HS-27A (cell line): ENCODE data around the gene STK33.

Source experiments
- DNase-seq: peaks from one replicate; pipeline ENCODE4 v3.0.0-alpha.2; 2012; ENCODE audit warnings: low read depth, missing footprints

Gene STK33

GRCh38 chr11:8372641-8373381 is 221.2 kb downstream of the STK33 start:
- no peak for DNase-seq

DNA sequence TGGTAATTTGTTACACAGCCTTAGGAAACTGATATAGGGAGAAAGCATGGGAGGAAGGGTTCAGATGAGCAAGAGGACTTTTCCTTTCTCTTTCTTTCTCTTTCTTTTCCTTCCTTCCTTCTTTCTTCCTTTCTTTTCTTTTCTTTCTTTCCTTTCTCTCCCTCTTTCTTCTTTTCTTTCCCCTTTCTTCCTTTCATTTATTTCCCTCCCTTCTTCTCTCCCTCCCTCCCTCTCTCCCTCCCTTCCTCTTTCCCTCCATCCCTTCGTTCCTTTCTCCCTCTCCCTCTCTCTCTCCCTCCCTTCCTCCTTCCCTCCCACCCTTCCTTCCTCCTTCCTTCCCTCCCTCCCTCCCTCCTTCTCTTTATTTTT is 222.5 kb downstream of the STK33 start:
- no peak for DNase-seq

GRCh38 chr11:8370812-8371515 is 223.1 kb downstream of the STK33 start:
- no peak for DNase-seq

DNA sequence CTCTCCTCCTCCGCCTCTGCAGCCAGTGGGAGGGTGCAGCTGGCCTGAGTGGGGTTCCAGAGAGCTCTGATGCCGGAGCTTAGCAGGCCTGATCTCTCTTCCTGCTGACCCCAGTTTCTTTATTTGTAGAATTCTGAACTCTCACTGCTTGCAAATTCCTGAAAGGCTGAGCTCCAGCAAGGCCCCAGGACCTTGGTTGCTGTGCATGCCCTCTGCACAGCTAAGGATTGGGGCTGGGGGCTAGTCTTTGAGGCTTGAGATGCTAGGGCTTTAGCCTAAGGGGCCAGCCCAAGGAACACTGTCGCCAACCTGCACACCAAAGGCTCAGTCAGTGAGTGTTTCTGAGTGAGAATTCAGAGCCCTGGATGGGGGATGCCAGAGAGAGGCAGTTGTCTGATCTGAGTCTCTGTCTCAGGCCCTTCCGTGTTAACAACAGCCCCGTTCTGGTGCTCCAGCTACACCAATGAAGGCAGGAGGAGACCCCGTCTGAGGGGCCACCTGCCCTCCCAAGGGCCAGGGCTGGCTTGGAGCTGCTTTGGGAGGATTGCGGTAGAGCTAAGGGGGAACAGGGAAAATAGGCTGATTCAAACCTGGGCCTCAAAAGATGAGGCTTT is 224.3 kb downstream of the STK33 start:
- no peak for DNase-seq

DNA sequence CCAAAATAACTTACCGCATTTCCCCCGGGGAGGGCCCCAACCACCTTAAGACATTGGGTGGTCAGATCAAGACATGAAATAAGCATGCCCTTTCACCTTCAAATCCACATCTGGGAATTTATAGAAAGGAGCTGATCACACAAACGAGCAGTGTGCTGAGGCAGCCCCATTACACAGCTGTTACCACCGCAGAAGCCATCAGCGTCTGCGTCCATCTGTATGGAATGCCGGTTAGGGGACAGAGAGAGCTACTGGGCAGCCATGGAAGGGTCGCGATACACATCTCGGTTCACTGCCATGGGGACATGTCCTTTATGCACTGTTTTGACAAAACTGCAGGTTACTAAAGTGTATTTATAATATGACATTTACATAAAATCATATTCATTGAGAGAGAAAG is 225.3 kb downstream of the STK33 start:
- no peak for DNase-seq

- no peak for DNase-seq
Observed at GRCh38 chr11:8368194-8368593, 225.8 kb downstream of the STK33 start.

- no peak for DNase-seq
Observed at GRCh38 chr11:8366316-8366715, 227.7 kb downstream of the STK33 start.

DNA sequence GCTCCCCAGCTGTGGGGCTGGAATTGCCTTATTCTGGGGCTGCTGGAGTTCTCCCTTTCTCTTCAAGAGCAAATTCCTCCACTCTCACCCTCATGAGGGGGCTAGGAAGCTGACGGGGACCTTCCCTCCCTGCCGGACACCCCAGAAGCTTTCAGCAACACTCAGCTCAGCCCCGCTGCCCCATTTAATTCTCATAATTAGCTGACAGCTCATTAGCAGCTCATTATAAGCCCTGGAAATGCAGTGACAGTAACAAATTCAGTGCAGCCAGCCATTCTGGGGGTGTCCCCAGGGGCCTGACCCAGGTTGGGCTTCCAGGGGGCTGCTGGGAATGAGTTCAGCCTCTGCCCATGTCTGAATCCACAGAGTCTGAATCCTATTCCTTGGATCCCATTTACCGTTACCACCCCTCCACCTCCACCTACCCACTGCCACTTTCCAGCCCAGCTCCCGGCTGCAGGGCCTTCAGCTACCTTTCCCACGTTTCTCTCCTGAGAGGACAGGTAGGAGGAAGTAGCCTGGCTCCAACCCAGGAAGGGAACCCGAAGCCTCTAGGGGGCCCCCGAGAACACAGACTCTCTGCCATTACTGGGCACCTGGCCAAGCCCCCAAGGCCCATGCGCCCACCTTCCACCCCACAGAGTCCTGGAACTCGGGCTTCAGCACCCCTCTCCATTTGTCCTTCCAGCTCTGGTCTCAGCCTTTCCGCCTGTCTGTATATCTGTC is 228.6 kb downstream of the STK33 start:
- DNase-seq: no peak

- DNase-seq: no peak
Observed at GRCh38 chr11:8363921-8364320, 230.1 kb downstream of the STK33 start.

DNA sequence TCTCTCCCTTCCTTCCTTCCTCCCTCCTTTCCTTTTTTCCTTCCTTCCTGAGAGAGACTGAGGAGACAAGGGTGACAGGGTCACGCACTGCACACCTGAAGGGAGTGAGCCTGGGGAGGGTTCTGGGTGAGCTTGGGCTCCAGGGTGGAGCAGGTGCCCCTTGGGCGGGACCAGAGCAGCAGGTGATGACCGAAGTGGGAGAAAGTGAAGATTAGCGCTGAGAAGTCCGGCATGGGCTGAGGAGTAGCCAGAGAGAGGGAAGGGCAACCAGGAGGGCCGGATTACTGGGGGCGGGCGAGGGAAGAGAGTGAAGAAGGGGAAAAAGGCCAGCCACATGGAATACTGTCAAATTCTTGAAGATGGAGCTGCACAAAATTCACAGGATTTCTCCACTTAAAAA is 231.1 kb downstream of the STK33 start:
- no peak for DNase-seq

DNA sequence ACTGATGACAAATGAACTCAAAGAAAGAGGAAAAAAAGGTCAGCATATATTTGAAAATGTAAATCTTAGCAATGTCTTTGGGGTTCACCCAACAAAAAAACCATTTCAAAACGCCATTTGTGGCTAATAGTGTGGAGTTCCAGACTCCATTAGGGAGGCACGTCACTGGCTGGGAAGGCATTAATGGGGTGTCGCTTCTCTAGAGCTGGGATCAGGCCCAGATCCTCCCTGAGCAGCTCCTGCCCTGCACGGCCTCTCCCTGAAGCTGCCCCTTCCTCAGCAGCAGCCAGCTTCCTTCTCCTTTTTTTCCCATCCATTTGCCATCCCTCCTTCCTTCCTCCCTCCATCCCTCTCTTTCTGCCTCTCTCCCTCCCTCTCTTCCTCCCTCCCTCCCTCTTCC is 231.5 kb downstream of the STK33 start:
- no peak for DNase-seq

DNA sequence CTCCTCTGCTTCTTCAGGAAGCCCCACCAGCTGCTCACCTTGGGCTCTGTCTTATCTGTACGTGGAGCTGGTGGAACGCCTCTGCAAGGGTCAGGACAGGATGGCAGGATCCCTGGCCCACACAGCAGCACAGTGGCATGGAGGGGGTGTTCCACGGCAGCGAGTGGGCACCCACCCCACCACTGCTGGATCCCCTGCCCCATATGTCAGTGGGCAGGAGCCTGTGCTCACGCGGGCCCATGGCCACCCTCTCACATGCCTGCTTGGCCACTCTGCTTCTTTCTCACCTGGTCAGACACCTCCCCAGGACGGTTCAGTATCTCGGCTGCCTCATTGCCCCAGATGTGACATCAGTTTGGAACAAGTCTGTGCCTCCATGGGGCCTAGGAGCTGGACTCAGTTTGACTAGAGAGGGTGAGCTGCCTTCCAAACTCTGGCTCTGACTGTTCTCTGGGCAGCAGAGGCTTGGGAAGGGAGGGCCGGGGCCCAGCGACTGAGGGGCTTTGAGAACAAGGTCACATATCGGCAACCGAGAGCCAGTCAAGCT is 232.3 kb downstream of the STK33 start:
- DNase-seq: no peak

GRCh38 chr11:8361206-8361605 is 232.8 kb downstream of the STK33 start:
- DNase-seq: no peak

DNA sequence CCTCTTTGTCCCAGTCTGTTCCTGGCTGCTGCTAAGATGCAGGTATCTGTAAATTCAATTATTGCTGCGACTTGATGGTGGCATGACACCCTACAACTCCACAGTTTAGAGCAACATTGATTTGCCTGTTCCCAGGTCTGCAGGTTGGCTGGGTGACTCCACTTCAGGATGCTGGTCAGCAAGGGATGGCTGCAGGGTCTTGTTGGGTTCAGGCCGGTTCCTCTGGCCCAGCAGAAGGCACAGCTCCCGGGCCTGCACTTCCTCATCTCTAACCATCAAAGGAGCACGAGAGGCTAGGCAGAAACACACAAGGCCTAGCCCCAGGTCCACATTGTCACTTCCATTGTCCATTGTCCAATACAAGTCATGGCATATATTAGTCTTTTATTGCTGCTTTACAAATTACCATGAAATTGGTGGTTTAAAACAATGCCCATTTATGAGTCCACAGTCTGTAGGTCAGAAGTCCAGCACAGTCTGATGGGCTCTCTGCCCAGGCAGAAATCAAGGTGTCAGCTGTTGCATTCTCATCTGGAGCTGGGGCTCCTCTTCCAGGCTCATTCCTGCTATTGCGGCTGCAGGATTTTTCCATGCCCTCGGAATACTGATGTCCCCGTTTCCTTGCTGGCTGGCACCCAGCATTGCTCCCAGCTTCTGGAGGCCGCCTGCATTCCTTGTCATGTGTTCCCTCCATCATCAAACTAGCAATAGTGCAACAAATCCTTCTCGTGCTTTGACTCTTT is 233.8 kb downstream of the STK33 start:
- DNase-seq: no peak

- DNase-seq: no peak
Observed at GRCh38 chr11:8359521-8359920, 234.5 kb downstream of the STK33 start.

DNA sequence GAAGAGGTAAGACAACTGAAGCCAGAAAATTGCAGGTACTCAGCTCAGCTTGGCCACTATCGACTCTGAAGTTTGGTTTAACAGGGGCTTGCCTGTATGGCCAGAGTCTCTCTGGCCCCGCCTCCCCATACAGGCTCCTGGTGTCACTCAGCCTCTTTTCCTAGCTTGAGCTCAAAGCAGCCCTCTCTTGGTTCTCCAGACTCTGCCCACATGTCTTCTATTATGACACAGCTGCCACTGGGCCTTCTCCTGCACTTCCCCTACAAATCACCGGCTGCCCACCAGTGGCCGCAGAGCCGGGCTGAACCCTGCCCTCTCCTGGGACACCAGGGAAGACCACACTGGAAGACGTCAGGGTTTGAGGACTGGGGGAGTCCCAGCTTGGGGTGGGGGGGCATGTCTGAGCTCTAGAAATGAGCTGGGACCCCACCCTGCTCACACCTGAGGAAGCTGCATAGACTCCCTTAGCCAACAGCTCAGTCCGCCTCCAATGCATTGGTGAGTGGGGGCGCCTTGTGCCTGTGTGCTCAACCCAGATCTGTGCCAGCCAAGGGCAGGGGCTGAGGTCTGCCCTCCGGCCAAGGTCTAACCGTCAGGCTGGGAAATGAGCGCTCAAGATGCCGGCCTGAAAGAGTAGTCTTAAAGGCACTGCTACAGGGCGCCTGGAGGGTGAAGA is 236.0 kb downstream of the STK33 start:
- no peak for DNase-seq

- DNase-seq: no peak
Observed at GRCh38 chr11:8357505-8357888, 236.5 kb downstream of the STK33 start.

DNA sequence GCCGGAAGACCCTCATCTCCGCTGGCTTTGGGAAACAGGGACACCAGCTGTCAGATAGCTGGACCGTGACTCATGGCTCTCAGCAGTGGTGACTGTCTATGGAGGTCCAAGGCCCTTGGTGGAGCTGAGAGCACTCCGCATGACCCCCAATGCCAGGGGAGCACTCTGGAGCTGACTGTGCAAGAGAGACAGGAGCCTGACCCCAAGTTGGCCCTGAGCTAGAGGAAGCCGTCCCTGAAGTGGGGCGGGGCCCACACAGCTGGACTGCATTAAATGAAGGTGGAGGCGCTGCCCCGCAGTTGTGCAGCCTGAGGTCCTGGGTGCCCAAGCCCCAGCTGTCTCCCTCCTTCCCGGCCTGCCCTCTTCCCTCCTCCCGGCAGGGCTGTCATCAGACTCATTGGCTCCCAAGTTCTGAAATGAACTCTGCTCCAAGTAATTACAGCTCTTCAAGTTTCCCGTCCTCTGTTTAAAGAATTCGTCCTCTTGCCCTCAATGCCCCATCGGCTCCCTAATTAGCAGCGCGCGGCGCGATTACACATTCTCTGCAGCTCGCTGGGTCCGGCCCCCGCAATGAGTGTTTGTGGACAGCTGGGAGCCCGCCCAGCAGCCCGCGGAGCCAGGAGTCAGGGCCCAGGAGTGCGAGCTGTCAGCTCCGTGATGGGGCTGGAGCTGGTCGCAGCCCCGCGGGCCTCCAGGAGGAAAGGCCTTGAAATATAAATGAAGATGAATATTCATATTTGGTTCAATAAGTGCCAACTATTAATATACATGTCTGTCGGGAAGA is 237.1 kb downstream of the STK33 start:
- DNase-seq: no peak

GRCh38 chr11:8356216-8356615 is 237.8 kb downstream of the STK33 start:
- DNase-seq: no peak

DNA sequence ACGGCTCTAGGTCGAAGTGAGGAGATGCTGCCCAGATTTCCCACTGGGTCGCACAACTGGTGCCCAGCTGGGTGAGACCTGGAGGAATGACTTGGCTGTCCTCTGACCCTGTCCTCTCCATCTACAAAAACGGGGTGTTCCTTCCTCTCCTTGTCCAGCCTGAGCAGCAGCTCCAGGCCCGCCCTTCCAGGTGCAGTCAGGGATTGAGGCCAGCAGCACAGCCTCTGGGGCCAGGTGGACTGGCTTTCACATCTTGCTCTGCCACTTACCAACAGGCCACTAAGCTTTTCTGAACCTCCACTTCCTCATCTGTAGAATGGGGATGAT is 238.6 kb downstream of the STK33 start:
- DNase-seq: no peak
